LNCAP (cell line): ENCODE data around the gene WIPI1.

Experiments
- CTCF ChIP-seq: fragments of 450-650 bp; IDR thresholded peaks from 2 replicates; pipeline ENCODE4 v1.5.1; 2017; ENCODE audit warnings: mild to moderate bottlenecking

Gene WIPI1

GRCh38 chr17:68428498-68429172 lies 28.7 kb downstream of the WIPI1 start:
- no peak for TF ChIP-seq CTCF

GRCh38 chr17:68427575-68427974 lies 29.7 kb downstream of the WIPI1 start:
- no peak for TF ChIP-seq CTCF

DNA sequence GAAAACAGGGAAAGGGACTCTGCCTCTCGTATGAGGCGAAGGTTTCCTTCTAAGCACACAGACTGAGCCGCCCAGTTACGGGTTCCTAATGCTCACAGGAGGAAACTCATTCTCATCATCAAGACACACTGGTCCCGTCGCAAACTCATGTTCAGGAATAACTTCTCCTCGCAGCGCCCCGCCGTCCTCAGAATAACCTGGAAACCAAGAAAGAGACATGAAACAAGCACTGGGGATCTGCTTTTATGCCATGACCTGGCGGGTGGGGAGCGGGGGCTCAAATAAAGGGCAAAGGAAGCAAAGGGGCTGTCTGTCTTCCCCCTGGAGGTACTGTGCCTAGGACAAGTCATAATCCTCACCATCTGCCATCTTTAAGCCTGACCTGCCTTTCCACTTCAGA lies 31.3 kb downstream of the WIPI1 start:
- no peak for TF ChIP-seq CTCF

- no peak for TF ChIP-seq CTCF
Observed at GRCh38 chr17:68424861-68425260, 32.4 kb downstream of the WIPI1 start.

DNA sequence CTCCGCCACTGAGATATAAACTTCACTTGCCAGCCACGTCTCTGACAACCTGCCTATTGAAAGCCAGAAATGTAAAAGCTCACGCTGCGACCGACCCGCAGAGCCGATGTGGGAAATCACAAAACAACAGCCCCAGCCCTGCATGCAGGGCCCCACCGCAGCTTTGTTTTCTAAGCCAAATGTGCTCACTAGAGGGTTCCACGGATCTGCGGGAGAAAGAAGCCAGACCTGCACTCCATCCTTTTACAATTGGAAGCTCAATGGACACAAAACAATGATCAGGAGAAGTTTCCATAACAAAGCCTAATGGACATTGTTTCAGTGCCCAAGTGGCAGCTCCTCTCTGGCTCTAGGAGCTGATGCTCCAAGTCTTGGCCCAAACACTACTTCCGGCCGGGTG lies 33.1 kb downstream of the WIPI1 start:
- TF ChIP-seq CTCF, result no peak

- TF ChIP-seq CTCF, result no peak
Observed at GRCh38 chr17:68423251-68423650, 34.0 kb downstream of the WIPI1 start.

DNA sequence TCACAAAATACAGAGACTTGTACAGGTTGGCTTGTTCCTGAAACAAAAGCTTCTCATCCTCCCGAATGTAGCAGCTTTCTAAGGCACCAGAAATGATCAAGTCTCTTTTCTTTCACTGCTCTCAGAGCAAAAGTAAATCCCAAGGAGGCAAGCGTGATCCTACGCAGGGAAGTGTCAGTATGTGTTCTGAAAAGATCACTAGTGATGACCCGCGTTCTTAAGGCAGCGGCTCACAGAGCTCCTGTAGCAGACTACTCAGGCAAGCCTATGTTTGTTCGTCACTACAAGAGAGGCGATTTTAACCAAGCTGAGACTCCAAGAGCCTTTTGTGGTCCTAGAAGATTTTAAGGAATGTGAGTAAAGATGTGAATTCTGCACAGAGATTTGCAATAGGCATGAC lies 34.5 kb downstream of the WIPI1 start:
- TF ChIP-seq CTCF, result no peak

GRCh38 chr17:68421486-68421885 lies 35.8 kb downstream of the WIPI1 start:
- no peak for TF ChIP-seq CTCF
